H9 (cell line): Measurements from ENCODE around the gene TRERF1. TPM values are rescaled to one million over a fixed set of nuclear protein-coding genes. Genes with fewer than 3 reads are reported as not detected.

Source experiments
- DNase-seq: peaks from one replicate; pipeline ENCODE4 v3.0.0-alpha.2; 2017
- H2AFZ ChIP-seq: one replicate; pipeline ENCODE4 v1.6.1; 2013; ENCODE audit warnings: mild to moderate bottlenecking, low read length, control low read depth, moderate library complexity
- H2AK5ac ChIP-seq: 2 replicates; pipeline ENCODE4 v1.6.1; 2013; ENCODE audit warnings: low read length, control low read depth, mixed read lengths; ENCODE audit not compliant: insufficient read length
- H2BK120ac ChIP-seq: one replicate; pipeline ENCODE4 v1.6.1; 2013; ENCODE audit warnings: low read depth, mild to moderate bottlenecking, low read length, control low read depth, inconsistent platforms; ENCODE audit not compliant: poor library complexity, severe bottlenecking
- H2BK12ac ChIP-seq: 2 replicates; pipeline ENCODE4 v1.6.1; 2013; ENCODE audit warnings: low read length, control low read depth, mixed read lengths, low read depth; ENCODE audit not compliant: insufficient read length
- H2BK15ac ChIP-seq: 2 replicates; pipeline ENCODE4 v1.6.1; 2013; ENCODE audit warnings: low read depth, low read length, control low read depth
- H2BK20ac ChIP-seq: one replicate; pipeline ENCODE4 v1.6.1; 2013; ENCODE audit warnings: low read depth, mild to moderate bottlenecking, low read length, control low read depth, inconsistent platforms; ENCODE audit not compliant: poor library complexity, severe bottlenecking
- H2BK5ac ChIP-seq: 2 replicates; pipeline ENCODE4 v1.6.1; 2013; ENCODE audit warnings: low read length, control low read depth, mixed read lengths; ENCODE audit not compliant: insufficient read length
- H3K14ac ChIP-seq: 2 replicates; pipeline ENCODE4 v1.6.1; 2013; ENCODE audit warnings: low read length, control low read depth; ENCODE audit not compliant: insufficient read depth
- H3K18ac ChIP-seq: 2 replicates; pipeline ENCODE4 v1.6.1; 2013; ENCODE audit warnings: low read depth, mild to moderate bottlenecking, mixed read lengths, low read length, control low read depth; ENCODE audit not compliant: insufficient read length
- H3K23ac ChIP-seq: 2 replicates; pipeline ENCODE4 v1.6.1; 2013; ENCODE audit warnings: low read length, control low read depth, mixed read lengths, low read depth; ENCODE audit not compliant: insufficient read length
- H3K23me2 ChIP-seq: 2 replicates; pipeline ENCODE4 v1.6.1; 2013; ENCODE audit warnings: low read depth, mild to moderate bottlenecking, mixed read lengths, low read length, control low read depth; ENCODE audit not compliant: insufficient read length, poor library complexity, severe bottlenecking
- H3K27ac ChIP-seq: 2 replicates; pipeline ENCODE4 v1.5.1; 2013; ENCODE audit warnings: low read length, control low read depth, mixed read lengths, low read depth; ENCODE audit not compliant: insufficient read length
- H3K27me3 ChIP-seq: 2 replicates; pipeline ENCODE4 v1.6.1; 2013; ENCODE audit warnings: low read length, control low read depth, inconsistent platforms; ENCODE audit not compliant: insufficient read depth
- H3K4ac ChIP-seq: 2 replicates; pipeline ENCODE4 v1.6.1; 2013; ENCODE audit warnings: low read depth, mild to moderate bottlenecking, control low read depth, inconsistent platforms, low read length, moderate library complexity
- H3K4me1 ChIP-seq: 2 replicates; pipeline ENCODE4 v1.6.1; 2013; ENCODE audit warnings: low read length, control low read depth, inconsistent platforms; ENCODE audit not compliant: insufficient read depth
- H3K4me2 ChIP-seq: 2 replicates; pipeline ENCODE4 v1.6.1; 2013; ENCODE audit warnings: low read length, control low read depth, mixed read lengths; ENCODE audit not compliant: insufficient read length, insufficient read depth
- H3K56ac ChIP-seq: 2 replicates; pipeline ENCODE4 v1.6.1; 2013; ENCODE audit warnings: low read depth, mild to moderate bottlenecking, mixed read lengths, low read length, control low read depth; ENCODE audit not compliant: insufficient read length
- H3K79me1 ChIP-seq: 2 replicates; pipeline ENCODE4 v1.6.1; 2013; ENCODE audit warnings: low read depth, mild to moderate bottlenecking, moderate library complexity, low read length, control low read depth, inconsistent platforms; ENCODE audit not compliant: insufficient read depth, poor library complexity, severe bottlenecking
- H3K79me2 ChIP-seq: 2 replicates; pipeline ENCODE4 v1.6.1; 2013; ENCODE audit warnings: low read length, control low read depth, inconsistent platforms; ENCODE audit not compliant: insufficient read depth
- H3K9ac ChIP-seq: 2 replicates; pipeline ENCODE4 v1.6.1; 2013; ENCODE audit warnings: low read length, control low read depth, mixed read lengths; ENCODE audit not compliant: insufficient read length; ENCODE audit errors: extremely low read depth
- H3K9me3 ChIP-seq: one replicate; pipeline ENCODE4 v1.6.1; 2013; ENCODE audit warnings: low read depth, low read length, inconsistent platforms; ENCODE audit not compliant: control insufficient read depth
- H3T11ph ChIP-seq: one replicate; pipeline ENCODE4 v1.6.1; 2013; ENCODE audit warnings: mild to moderate bottlenecking, low read length, control low read depth, inconsistent platforms
- H4K20me1 ChIP-seq: one replicate; pipeline ENCODE4 v1.6.1; 2013; ENCODE audit not compliant: control insufficient read depth, insufficient read length, insufficient read depth
- H4K5ac ChIP-seq: 2 replicates; pipeline ENCODE4 v1.6.1; 2013; ENCODE audit warnings: low read depth, mild to moderate bottlenecking, mixed read lengths, low read length, control low read depth; ENCODE audit not compliant: insufficient read length
- H4K8ac ChIP-seq: replicated peaks from 2 replicates; pipeline ENCODE4 v1.6.1; 2013; ENCODE audit warnings: low read length, control low read depth, mixed read lengths, low read depth; ENCODE audit not compliant: insufficient read length
- H4K91ac ChIP-seq: 2 replicates; pipeline ENCODE4 v1.6.1; 2013; ENCODE audit warnings: low read depth, mild to moderate bottlenecking, moderate library complexity, mixed read lengths, low read length, control low read depth; ENCODE audit not compliant: insufficient read length
- H3K27ac Mint-ChIP-seq, 3 experiments: 2 replicates in 2 of 3; 3 replicates in 1 of 3; pipeline ENCODE4 v1.8.0; 2020 to 2021; ENCODE audit warnings: mixed read lengths in 3 of 3, mild to moderate bottlenecking in 1 of 3, moderate library complexity in 1 of 3
- H3K27me3 Mint-ChIP-seq: 2 replicates; pipeline ENCODE4 v1.8.0; 2021; ENCODE audit warnings: low read depth, mild to moderate bottlenecking, moderate library complexity, mixed read lengths
- H3K36me3 Mint-ChIP-seq, 3 experiments: 2 replicates in 2 of 3; 3 replicates in 1 of 3; pipeline ENCODE4 v1.8.0; 2020 to 2021; ENCODE audit warnings: low read depth in 3 of 3, mixed read lengths in 3 of 3; ENCODE audit not compliant: insufficient read depth in 1 of 3
- H3K4me1 Mint-ChIP-seq, 2 experiments: 2 replicates each; pipeline ENCODE4 v1.8.0; 2020; ENCODE audit warnings: mixed read lengths in 2 of 2
- H3K4me3 Mint-ChIP-seq, 2 experiments: 2 replicates in 1 of 2; 3 replicates in 1 of 2; pipeline ENCODE4 v1.8.0; 2020 to 2021; ENCODE audit warnings: mild to moderate bottlenecking in 2 of 2, mixed read lengths in 2 of 2, moderate library complexity in 1 of 2
- H3K9me3 Mint-ChIP-seq, 2 experiments: 2 replicates in 1 of 2; 3 replicates in 1 of 2; pipeline ENCODE4 v1.8.0; 2020; ENCODE audit warnings: mild to moderate bottlenecking in 2 of 2, mixed read lengths in 2 of 2, moderate library complexity in 1 of 2
- WGBS: extraction: QIAGEN DNeasy Blood & Tissue Kit; methylation state at CpG from one replicate; pipeline ENCODE4 v1.1.7; 2013; ENCODE audit warnings: missing lambda C conversion rate, low lambda C conversion rate, mixed read lengths; ENCODE audit not compliant: insufficient read length; ENCODE audit errors: extremely low coverage; 5-methylcytosine and 5-hydroxymethylcytosine counted together
- total RNA-seq: library from RNA; stranded (reverse); gene quantifications from 2 replicates; pipeline ENCODE4 v1.2.1, GENCODE V29; 2021
- TF ChIP-seq, protein P1 (sequence below): fragments of 200-600 bp; sonication (generic); conservative IDR thresholded peaks from 3 replicates; pipeline ENCODE4 v1.8.0; 2021; ENCODE audit warnings: antibody characterized with exemption, mild to moderate bottlenecking

The TRERF1 gene
- total RNA-seq, 1 experiment from 2014 or later: 19.7 TPM

GRCh38 chr6:42440027-42440426 is 11.7 kb downstream of the TRERF1 start:
- no peak overlapping the region for H2AFZ ChIP-seq
- peaks cover 36% of the 10 kb centered on the region for H3K4me1 ChIP-seq
- H2BK20ac ChIP-seq: no peak overlapping the region
- no CpG with 5 or more reads among the region's 6 CpGs for WGBS
- H3K4me2 ChIP-seq: no peak overlapping the region
- no peak overlapping the region for H4K5ac ChIP-seq
- TF ChIP-seq, protein P1, sequence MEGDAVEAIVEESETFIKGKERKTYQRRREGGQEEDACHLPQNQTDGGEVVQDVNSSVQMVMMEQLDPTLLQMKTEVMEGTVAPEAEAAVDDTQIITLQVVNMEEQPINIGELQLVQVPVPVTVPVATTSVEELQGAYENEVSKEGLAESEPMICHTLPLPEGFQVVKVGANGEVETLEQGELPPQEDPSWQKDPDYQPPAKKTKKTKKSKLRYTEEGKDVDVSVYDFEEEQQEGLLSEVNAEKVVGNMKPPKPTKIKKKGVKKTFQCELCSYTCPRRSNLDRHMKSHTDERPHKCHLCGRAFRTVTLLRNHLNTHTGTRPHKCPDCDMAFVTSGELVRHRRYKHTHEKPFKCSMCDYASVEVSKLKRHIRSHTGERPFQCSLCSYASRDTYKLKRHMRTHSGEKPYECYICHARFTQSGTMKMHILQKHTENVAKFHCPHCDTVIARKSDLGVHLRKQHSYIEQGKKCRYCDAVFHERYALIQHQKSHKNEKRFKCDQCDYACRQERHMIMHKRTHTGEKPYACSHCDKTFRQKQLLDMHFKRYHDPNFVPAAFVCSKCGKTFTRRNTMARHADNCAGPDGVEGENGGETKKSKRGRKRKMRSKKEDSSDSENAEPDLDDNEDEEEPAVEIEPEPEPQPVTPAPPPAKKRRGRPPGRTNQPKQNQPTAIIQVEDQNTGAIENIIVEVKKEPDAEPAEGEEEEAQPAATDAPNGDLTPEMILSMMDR: no peak
- H3K4me1 Mint-ChIP-seq: peaks cover 68 to 70% of the 10 kb centered on the region in 2 experiments
- DNase-seq: no peak
- H3K14ac ChIP-seq: no peak overlapping the region
- no peak overlapping the region for H3K23ac ChIP-seq
- H3K9ac ChIP-seq: no peak overlapping the region
- H4K20me1 ChIP-seq: no peaks in the 10 kb centered on the region
- H3K36me3 Mint-ChIP-seq: peaks cover 2 to 7% (median 5%) of the 10 kb centered on the region in 3 experiments
- H3T11ph ChIP-seq: no peak overlapping the region
- no peaks in the 10 kb centered on the region for H3K23me2 ChIP-seq
- no peak overlapping the region for H2BK5ac ChIP-seq
- H3K18ac ChIP-seq: no peak overlapping the region
- peaks cover 1% of the 10 kb centered on the region in 2 experiments; a peak in 4 of 5 replicates for H3K9me3 Mint-ChIP-seq
- H4K91ac ChIP-seq: no peak overlapping the region
- H3K56ac ChIP-seq: no peak overlapping the region
- H3K27ac Mint-ChIP-seq: peak overlapping the region; percentile 73 to 98 (median 95); a peak in 4 of 7 replicates
- H3K79me1 ChIP-seq: peaks cover 3% of the 10 kb centered on the region
- no peaks in the 10 kb centered on the region for H3K27me3 ChIP-seq
- no peak overlapping the region for H2AK5ac ChIP-seq
- no peaks in the 10 kb centered on the region for H3K9me3 ChIP-seq
- H3K79me2 ChIP-seq: peaks cover 22% of the 10 kb centered on the region; the same call in 1 of the 2 replicates
- no peak overlapping the region for H2BK15ac ChIP-seq
- peak overlapping the region in 1 of 2 experiments; percentile 75; a peak in 2 of 5 replicates for H3K4me3 Mint-ChIP-seq
- no peak overlapping the region for H3K27ac ChIP-seq
- no peak overlapping the region for H3K4ac ChIP-seq
- no peak overlapping the region for H4K8ac ChIP-seq
- no peak overlapping the region for H2BK120ac ChIP-seq
- no peaks in the 10 kb centered on the region for H3K27me3 Mint-ChIP-seq
- no peak overlapping the region for H2BK12ac ChIP-seq
